HG02798 (cell line): Measurements from ENCODE around the gene ATG10.
"Not testable (repeated sequence)": the region's sequence is repeated elsewhere in the genome, so short reads cannot be mapped to it uniquely, and the experiment has no call there.

Experiments used
- ATAC-seq: cut with Tn5 transposase; IDR thresholded peaks from one replicate; pipeline ENCODE4 v1.9.1; 2021; ENCODE audit warnings: mild to moderate bottlenecking; ENCODE audit not compliant: unreplicated experiment, poor library complexity

ATG10 gene

GRCh38 chr5:82109013-82109412 is 137.2 kb downstream of the ATG10 start:
- no peak for ATAC-seq

- ATAC-seq = not testable (repeated sequence)
Measured at GRCh38 chr5:82109915-82110314, 138.1 kb downstream of the ATG10 start.

GRCh38 chr5:82111191-82111590 is 139.4 kb downstream of the ATG10 start:
- ATAC-seq = peak; percentile 97

- ATAC-seq = no peak
Measured at GRCh38 chr5:82115858-82116257, 144.0 kb downstream of the ATG10 start.

GRCh38 chr5:82119889-82120288 is 148.1 kb downstream of the ATG10 start:
- no peak for ATAC-seq

GRCh38 chr5:82129723-82130285 is 158.0 kb downstream of the ATG10 start:
- no peak for ATAC-seq

GRCh38 chr5:82130602-82131001 is 158.8 kb downstream of the ATG10 start:
- no peak for ATAC-seq

GRCh38 chr5:82137205-82137604 is 165.4 kb downstream of the ATG10 start:
- ATAC-seq = no peak

- not testable (repeated sequence) for ATAC-seq
Measured at GRCh38 chr5:82139837-82140236, 168.0 kb downstream of the ATG10 start.

GRCh38 chr5:82142217-82142841 is 170.5 kb downstream of the ATG10 start:
- ATAC-seq = no peak

- ATAC-seq = no peak
Measured at GRCh38 chr5:82142928-82143577, 171.2 kb downstream of the ATG10 start.

GRCh38 chr5:82147860-82148573 is 176.2 kb downstream of the ATG10 start:
- no peak for ATAC-seq

- no peak for ATAC-seq
Measured at GRCh38 chr5:82149434-82149833, 177.6 kb downstream of the ATG10 start.

GRCh38 chr5:82150559-82150958 is 178.7 kb downstream of the ATG10 start:
- no peak for ATAC-seq

GRCh38 chr5:82151204-82151603 is 179.4 kb downstream of the ATG10 start:
- ATAC-seq = no peak

- ATAC-seq = no peak
Measured at GRCh38 chr5:82151662-82152061, 179.8 kb downstream of the ATG10 start.

- ATAC-seq = no peak
Measured at GRCh38 chr5:82152978-82153481, 181.2 kb downstream of the ATG10 start.

GRCh38 chr5:82154776-82155175 is 183.0 kb downstream of the ATG10 start:
- no peak for ATAC-seq

- no peak for ATAC-seq
Measured at GRCh38 chr5:82155305-82155704, 183.5 kb downstream of the ATG10 start.

- no peak for ATAC-seq
Measured at GRCh38 chr5:82156874-82157273, 185.1 kb downstream of the ATG10 start.
